Heart left ventricle (tissue), 16 donors: ENCODE data around the gene ADI1. TPM values are rescaled to one million over a fixed set of nuclear protein-coding genes. Genes with fewer than 3 reads are reported as not detected.

Experiments
- ATAC-seq, 4 donors: fragments of 200-7000 bp; cut with Tn5 transposase; one replicate each; pipeline ENCODE4 v1.9.1; 2020 to 2022; ENCODE audit warnings: moderate library complexity in 4 of 4, mild to moderate bottlenecking in 3 of 4, moderate number of reproducible peaks in 1 of 4
- DNase-seq, 5 donors: peaks; one replicate each; pipeline ENCODE4 v3.0.0-alpha.2; 2020
- H3K27ac ChIP-seq, 12 donors: fragments of 200-600 bp; sonication (generic) in 4 of 12; one replicate each; pipeline versions ENCODE4 v1.5.0 to v1.8.0; 2016 to 2022; ENCODE audit warnings: mild to moderate bottlenecking in 2 of 12
- H3K27me3 ChIP-seq, 9 donors: fragments of 200-600 bp; sonication (generic) in 2 of 9; one replicate each; pipeline versions ENCODE4 v1.5.1 to v1.8.0; 2016 to 2022; ENCODE audit warnings: mild to moderate bottlenecking in 3 of 9
- H3K36me3 ChIP-seq, 9 donors: fragments of 200-600 bp; sonication (generic) in 2 of 9; one replicate each; pipeline versions ENCODE4 v1.5.0 to v1.8.0; 2018 to 2022; ENCODE audit warnings: mild to moderate bottlenecking in 2 of 9
- H3K4me1 ChIP-seq, 12 donors: fragments of 200-600 bp; sonication (generic) in 4 of 12; one replicate each; pipeline versions ENCODE4 v1.5.0 to v1.8.0; 2016 to 2022; ENCODE audit warnings: mild to moderate bottlenecking in 3 of 12
- H3K4me3 ChIP-seq, 12 donors: fragments of 200-600 bp; sonication (generic) in 4 of 12; one replicate each; pipeline versions ENCODE4 v1.5.0 to v1.8.0; 2017 to 2022; ENCODE audit warnings: mild to moderate bottlenecking in 9 of 12, moderate library complexity in 4 of 12
- H3K9me3 ChIP-seq, 12 donors: fragments of 200-600 bp; sonication (generic) in 4 of 12; one replicate each; pipeline versions ENCODE4 v1.5.0 to v1.8.0; 2016 to 2022; ENCODE audit warnings: mild to moderate bottlenecking in 1 of 12
- POLR2A ChIP-seq, 2 donors: fragments of 450-650 bp; IDR thresholded peaks; one replicate each; pipeline ENCODE4 v1.6.1; 2017; ENCODE audit warnings: antibody characterized with exemption in 2 of 2, mild to moderate bottlenecking in 2 of 2, moderate library complexity in 2 of 2
- WGBS, 4 donors: extraction: QIAGEN DNeasy Blood & Tissue Kit in 2 of 4; methylation state at CpG; one replicate each; pipeline versions ENCODE4 v1.1.5 to v1.1.7; 2013 to 2018; 5-methylcytosine and 5-hydroxymethylcytosine counted together
- intact Hi-C, 10 donors: fragments of 100-400 bp; cut with DNase I; formaldehyde crosslinking; loops; one replicate each; pipeline versions ENCODE4 v1.11.1 to v1.14.2; 2022
- polyA plus RNA-seq, 2 donors: library from polyadenylated mRNA; stranded (reverse); fragments of 200-250 nt; gene quantifications; one replicate each; pipeline ENCODE4 v1.2.3, GENCODE V29; 2013
- total RNA-seq, 9 donors: library from RNA; depleted of rRNA in 2 of 9; stranded (reverse); fragments of >200 nt in 2 of 9; fragmentation: NEBNext Ultra II Directional in 3 of 9; extraction: Animal tissue kit (Norgen Biotek cat#: 25700) in 3 of 9; gene quantifications; one replicate each; pipeline versions ENCODE4 v1.1.0 to v1.2.4, GENCODE V29; 2016 to 2023
- TF ChIP-seq, protein P1 (sequence below), 12 donors: fragments of 200-600 bp; sonication (generic) in 4 of 12; IDR thresholded peaks; one replicate each; pipeline versions ENCODE4 v1.5.0 to v1.8.0; 2018 to 2022; ENCODE audit warnings: antibody characterized with exemption in 12 of 12, mild to moderate bottlenecking in 5 of 12
- donor health status: ischemic (EF 13 %, LVEDD 7.1; RV severe dilation, severe dysfunction).
- donor health status: healthy with polysubstance abuse.
- donor health status: DM: no; HTN: yes; CAD: no.
- donor health status: DM: no; HTN: no; CAD: no.
- donor health status: ischemic (EF 25% LVEDD 6.9; RV normal size, moderate dysfunction).
- donor health status: ischemic (EF 25% LVEDD 5.7; RV mildly dilated, moderate dysfunction).
- donor health status: healthy.
- donor health status: DM: yes; HTN: yes; CAD: no.
- donor health status: ischemic (EF 35%, LVEDD 5.7; RV mildly dilated, moderate dysfunction).
- donor health status: nonischemic (EF 11% LVEDD 7.7; RV severe dilation, severe dysfunction).
- donor health status: DM: yes; HTN: yes; CAD: no.
- donor health status: PGD.
- donor health status: ischemic (EF 29% LVEDD 5.4; RV normal size, mild dysfunction).
- donor health status: nonischemic (EF 23%, LVEDD 6.1; RV moderate dilation, normal function).

Gene ADI1
- total and polyA plus RNA-seq, 11 donors = 69.2 to 200 (median 166) TPM

GRCh38 chr2:3486047-3487027 is 33.0 kb downstream of the ADI1 start:
- TF ChIP-seq POLR2A (IDR thresholded peaks at IDR 0.05) = no peak
- TF ChIP-seq, protein P1, sequence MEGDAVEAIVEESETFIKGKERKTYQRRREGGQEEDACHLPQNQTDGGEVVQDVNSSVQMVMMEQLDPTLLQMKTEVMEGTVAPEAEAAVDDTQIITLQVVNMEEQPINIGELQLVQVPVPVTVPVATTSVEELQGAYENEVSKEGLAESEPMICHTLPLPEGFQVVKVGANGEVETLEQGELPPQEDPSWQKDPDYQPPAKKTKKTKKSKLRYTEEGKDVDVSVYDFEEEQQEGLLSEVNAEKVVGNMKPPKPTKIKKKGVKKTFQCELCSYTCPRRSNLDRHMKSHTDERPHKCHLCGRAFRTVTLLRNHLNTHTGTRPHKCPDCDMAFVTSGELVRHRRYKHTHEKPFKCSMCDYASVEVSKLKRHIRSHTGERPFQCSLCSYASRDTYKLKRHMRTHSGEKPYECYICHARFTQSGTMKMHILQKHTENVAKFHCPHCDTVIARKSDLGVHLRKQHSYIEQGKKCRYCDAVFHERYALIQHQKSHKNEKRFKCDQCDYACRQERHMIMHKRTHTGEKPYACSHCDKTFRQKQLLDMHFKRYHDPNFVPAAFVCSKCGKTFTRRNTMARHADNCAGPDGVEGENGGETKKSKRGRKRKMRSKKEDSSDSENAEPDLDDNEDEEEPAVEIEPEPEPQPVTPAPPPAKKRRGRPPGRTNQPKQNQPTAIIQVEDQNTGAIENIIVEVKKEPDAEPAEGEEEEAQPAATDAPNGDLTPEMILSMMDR (IDR thresholded peaks at IDR 0.05) = no peak
- WGBS, 4 donors = 93 to 95% (median 93%) methylated on average over 26 to 29 of the region's 29 CpGs
- intact Hi-C loops = no loop called here

DNA sequence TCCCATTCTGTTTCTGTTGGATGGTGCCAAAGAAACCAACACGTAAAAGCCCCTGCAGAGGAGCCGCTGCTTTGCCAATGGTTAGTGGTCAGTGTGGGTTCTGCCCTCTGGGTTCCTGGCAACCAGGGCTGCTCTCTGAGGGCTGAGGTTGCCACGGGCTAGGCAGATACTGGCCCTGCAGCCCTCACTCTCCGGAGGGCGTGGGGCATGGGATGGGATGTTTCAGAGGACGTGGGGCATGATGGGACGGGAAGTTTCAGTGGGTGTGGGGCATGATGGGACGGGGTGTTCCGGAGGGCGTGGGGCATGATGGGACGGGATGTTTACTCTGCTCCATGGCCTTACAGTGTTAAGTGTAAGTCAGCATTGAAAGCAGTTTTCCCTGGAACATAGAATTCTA is 34.2 kb downstream of the ADI1 start:
- Histone ChIP-seq H3K27me3 (no peaks in the 10 kb centered on the region), H3K9me3 (peaks cover 0 to 4% (median 0%) of the 10 kb centered on the region in 12 donors), H3K4me3 (no peak overlapping the region), H3K27ac (no peak overlapping the region), H3K36me3 (peaks cover 0 to 19% (median 9%) of the 10 kb centered on the region in 9 donors), H3K4me1 (peaks cover 0 to 16% (median 0%) of the 10 kb centered on the region in 12 donors)
- WGBS, 4 donors = 91 to 97% (median 95%) methylated on average over 11 of the region's 11 CpGs
- ATAC-seq = no peak
- intact Hi-C loops = no loop called here
- peak in 1 of 5 donors; percentile 42 for DNase-seq
- TF ChIP-seq POLR2A (IDR thresholded peaks at IDR 0.05) = no peak
- TF ChIP-seq, protein P1 (IDR thresholded peaks at IDR 0.05) = no peak

More at GRCh38 chr2:3486047-3487027, 33.0 kb downstream of the ADI1 start:
- Histone ChIP-seq H3K9me3 (peaks cover 0 to 4% (median 0%) of the 10 kb centered on the region in 12 donors), H3K4me3 (no peak overlapping the region), H3K27ac (peak overlapping the region in 1 of 12 donors; percentile 44), H3K36me3 (peaks cover 0 to 18% (median 4%) of the 10 kb centered on the region in 9 donors), H3K4me1 (peaks cover 0 to 16% (median 0%) of the 10 kb centered on the region in 12 donors), H3K27me3 (no peaks in the 10 kb centered on the region)
- ATAC-seq (no peak), DNase-seq (peak in 1 of 5 donors; percentile 15)

- no peak for TF ChIP-seq POLR2A (IDR thresholded peaks at IDR 0.05)
- TF ChIP-seq, protein P1 (IDR thresholded peaks at IDR 0.05) = no peak
- 91 to 95% (median 94%) methylated on average over 32 to 34 of the region's 34 CpGs for WGBS, 4 donors
- no peak overlapping the region for H3K27ac ChIP-seq
- H3K27me3 ChIP-seq = no peaks in the 10 kb centered on the region
- peak in 1 of 5 donors; percentile 48 for DNase-seq
- H3K9me3 ChIP-seq = peaks cover 0 to 4% (median 0%) of the 10 kb centered on the region in 12 donors
- intact Hi-C loops = no loop called here
- no peak for ATAC-seq
- H3K4me3 ChIP-seq = no peak overlapping the region
- H3K4me1 ChIP-seq = peaks cover 0 to 16% (median 0%) of the 10 kb centered on the region in 12 donors
- H3K36me3 ChIP-seq = peaks cover 0 to 28% (median 18%) of the 10 kb centered on the region in 9 donors
Measured at GRCh38 chr2:3483986-3484960, 35.1 kb downstream of the ADI1 start.
